GM10266 (cell line): Measurements from ENCODE around the gene OOSP4A.

ENCODE experiments used
- DNase-seq: peaks from one replicate; pipeline ENCODE4 v3.0.0; 2012; ENCODE audit errors: extremely low spot score
- TF ChIP-seq, protein P1 (sequence below): IDR thresholded peaks from 2 replicates; pipeline ENCODE4 v1.5.1; 2012; ENCODE audit warnings: mild to moderate bottlenecking, low read depth; ENCODE audit not compliant: control insufficient read depth, insufficient read depth; ENCODE audit errors: missing control alignments

OOSP4A gene

DNA sequence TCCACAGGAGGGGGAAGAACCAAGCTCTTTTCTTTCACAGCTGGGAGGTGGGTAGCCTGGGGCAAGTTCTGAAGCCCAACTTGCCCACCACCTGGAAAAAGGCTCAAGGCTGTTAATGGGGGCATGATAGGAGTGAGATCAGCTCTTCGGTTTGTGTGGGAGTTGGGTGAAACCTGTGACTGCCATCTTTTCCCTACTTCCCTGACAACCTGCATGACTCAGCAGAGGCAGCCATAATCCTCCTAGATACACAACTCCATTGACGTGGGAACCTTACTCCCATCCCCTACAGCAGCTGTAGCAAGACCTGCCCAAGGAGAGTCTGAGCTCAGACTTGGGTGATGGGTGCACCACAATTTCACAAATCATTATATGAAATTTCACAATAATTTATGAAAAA, 39.9 kb downstream of the OOSP4A start:
- DNase-seq: no peak
- TF ChIP-seq, protein P1, sequence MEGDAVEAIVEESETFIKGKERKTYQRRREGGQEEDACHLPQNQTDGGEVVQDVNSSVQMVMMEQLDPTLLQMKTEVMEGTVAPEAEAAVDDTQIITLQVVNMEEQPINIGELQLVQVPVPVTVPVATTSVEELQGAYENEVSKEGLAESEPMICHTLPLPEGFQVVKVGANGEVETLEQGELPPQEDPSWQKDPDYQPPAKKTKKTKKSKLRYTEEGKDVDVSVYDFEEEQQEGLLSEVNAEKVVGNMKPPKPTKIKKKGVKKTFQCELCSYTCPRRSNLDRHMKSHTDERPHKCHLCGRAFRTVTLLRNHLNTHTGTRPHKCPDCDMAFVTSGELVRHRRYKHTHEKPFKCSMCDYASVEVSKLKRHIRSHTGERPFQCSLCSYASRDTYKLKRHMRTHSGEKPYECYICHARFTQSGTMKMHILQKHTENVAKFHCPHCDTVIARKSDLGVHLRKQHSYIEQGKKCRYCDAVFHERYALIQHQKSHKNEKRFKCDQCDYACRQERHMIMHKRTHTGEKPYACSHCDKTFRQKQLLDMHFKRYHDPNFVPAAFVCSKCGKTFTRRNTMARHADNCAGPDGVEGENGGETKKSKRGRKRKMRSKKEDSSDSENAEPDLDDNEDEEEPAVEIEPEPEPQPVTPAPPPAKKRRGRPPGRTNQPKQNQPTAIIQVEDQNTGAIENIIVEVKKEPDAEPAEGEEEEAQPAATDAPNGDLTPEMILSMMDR: no peak

DNA sequence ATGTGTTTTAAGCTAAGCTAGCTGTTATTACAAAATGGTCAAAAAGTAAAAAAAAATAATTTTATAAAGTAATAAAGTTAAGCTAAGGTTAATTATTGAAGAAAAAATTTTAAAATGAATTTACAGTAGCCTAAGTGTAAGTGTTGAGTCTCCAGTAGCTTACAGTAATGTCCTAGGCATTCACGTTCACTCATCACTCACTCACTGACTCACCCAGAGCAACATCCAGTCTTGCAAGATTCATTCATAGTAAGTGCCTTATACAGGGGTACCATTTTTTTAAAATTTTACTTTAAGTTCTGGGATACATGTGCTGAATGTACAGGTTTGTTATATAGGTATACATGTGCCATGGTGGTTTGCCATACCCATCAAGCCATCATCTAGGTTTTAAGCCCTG, 41.5 kb downstream of the OOSP4A start:
- TF ChIP-seq, protein P1: no peak
- DNase-seq: no peak

DNA sequence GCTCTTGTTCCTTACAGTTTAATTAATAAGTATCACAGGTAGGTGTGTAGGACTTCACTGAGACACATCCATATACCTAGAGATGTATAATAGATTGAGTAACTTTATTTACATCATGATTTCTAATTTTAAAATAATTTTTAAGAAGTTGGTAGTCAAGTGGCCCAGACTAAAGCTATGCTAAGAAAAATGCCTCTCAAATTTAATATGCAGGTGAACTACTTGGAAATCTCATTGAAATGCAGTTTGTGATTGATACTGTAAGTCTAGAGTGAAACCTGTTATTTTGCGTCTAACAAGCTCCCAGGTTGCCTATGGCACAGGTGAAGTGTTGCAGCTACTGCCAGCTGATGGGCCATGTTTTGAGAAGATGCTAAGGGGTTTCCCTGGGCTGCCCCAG, 53.0 kb downstream of the OOSP4A start, which contains the start of gene OOSP4B:
Gene OOSP4B, plus strand, starts transcription at position 301 of the 400 bp plus-strand sequence.
- DNase-seq: no peak
- TF ChIP-seq, protein P1: no peak

DNA sequence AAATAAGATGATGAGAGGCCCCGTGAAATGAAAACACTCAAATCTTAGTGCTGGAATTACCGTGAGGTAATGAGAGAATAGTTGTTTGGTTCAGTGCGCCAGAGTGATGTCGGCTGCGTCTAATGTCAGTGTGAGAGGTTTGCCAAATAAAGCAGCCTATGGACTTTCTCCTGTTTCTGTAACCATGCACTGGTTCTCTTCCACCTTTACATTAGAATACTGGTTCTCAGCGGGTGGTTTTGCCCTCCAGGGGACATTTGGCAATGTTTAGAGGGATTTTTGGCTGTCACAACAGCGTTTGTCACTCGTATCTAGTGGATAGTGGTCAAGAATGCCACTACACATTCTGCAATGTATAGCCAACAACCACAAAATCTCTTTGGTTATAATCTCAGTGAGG, 54.2 kb downstream of the OOSP4A start:
- DNase-seq: no peak
- TF ChIP-seq, protein P1: no peak
